ENCODE data around the gene RNF214. TPM values are rescaled to one million over a fixed set of nuclear protein-coding genes. Genes with fewer than 3 reads are reported as not detected.

RNF214 gene
- total and polyA plus RNA-seq, 2 of the 13 experiments (the other 11 are each of a cell fraction or from before 2014, with no cell fraction given), result 10.7 to 12.6 TPM

GRCh38 chr11:117287668-117288067 lies 55.2 kb downstream of the RNF214 start:
- Histone ChIP-seq H4K20me1 (ENCODE audit: insufficient read depth, low read length) (no peaks in the 10 kb centered on the region), H3K9ac (ENCODE audit: insufficient read depth, low read depth, low read length) (no peak overlapping the region), H3K9me3 (ENCODE audit: low read length) (no peaks in the 10 kb centered on the region), H3K79me2 (ENCODE audit: insufficient read depth, low read length) (no peaks in the 10 kb centered on the region), H3K4me1 (ENCODE audit: insufficient read depth, low read length) (no peaks in the 10 kb centered on the region), H3K27me3 (ENCODE audit: control insufficient read depth in 1 of 2, insufficient read depth in 2 of 2, low read length in 2 of 2) (no peaks in the 10 kb centered on the region), H2AFZ (ENCODE audit: low read length) (no peak overlapping the region), H3K4me2 (ENCODE audit: low read depth, low read length) (no peak overlapping the region), H3K27ac (ENCODE audit: extremely low read length, insufficient read depth, low read length) (no peak overlapping the region), H3K36me3 (replicated peaks in 1 of 2; ENCODE audit: control insufficient read depth in 1 of 2, insufficient read depth in 2 of 2, low read length in 2 of 2) (peaks cover 11 to 47% of the 10 kb centered on the region in 2 experiments), H3K4me3 (replicated peaks in 1 of 3; ENCODE audit: insufficient read depth in 1 of 3, low read depth in 2 of 3, low read length in 3 of 3) (no peak overlapping the region)
- 95% methylated on average over 2 of the region's 3 CpGs for WGBS (ENCODE audit: low lambda C conversion rate)
- no TSS peak for BruUV-seq (replicated peaks)
- DNase-seq (ENCODE audit: low spot score) (no peak), ATAC-seq (no peak), FAIRE-seq (no peak)
- TF ChIP-seq NR2F1 (CRISPR knock-in tag; IDR thresholded peaks at IDR 0.05), result no peak
- TF ChIP-seq ATF2 (CRISPR knock-in tag; IDR thresholded peaks at IDR 0.05), result no peak
- TF ChIP-seq ZNF180 (CRISPR knock-in tag; IDR thresholded peaks at IDR 0.05; ENCODE audit: borderline replicate concordance, low read depth), result no peak
- no peak for TF ChIP-seq CENPT (CRISPR knock-in tag; IDR thresholded peaks at IDR 0.05; ENCODE audit: low read depth)
- no peak for TF ChIP-seq WIZ (CRISPR knock-in tag; IDR thresholded peaks at IDR 0.05)
- TF ChIP-seq NFIC (IDR thresholded peaks at IDR 0.05; ENCODE audit: low read length), result no peak
- no peak for TF ChIP-seq ZNF574 (CRISPR knock-in tag; IDR thresholded peaks at IDR 0.05)
- no peak for TF ChIP-seq NCOA1 (CRISPR knock-in tag; IDR thresholded peaks at IDR 0.05)
- TF ChIP-seq USF2 (IDR thresholded peaks at IDR 0.05; ENCODE audit: low read depth, low read length), result no peak
- TF ChIP-seq USF2 (CRISPR knock-in tag; IDR thresholded peaks at IDR 0.05; ENCODE audit: borderline replicate concordance), result no peak
- no peak for TF ChIP-seq ZFAT (CRISPR knock-in tag; conservative IDR thresholded peaks at IDR 0.05)
- TF ChIP-seq TEAD3 (CRISPR knock-in tag; optimal IDR thresholded peaks at IDR 0.05; ENCODE audit: borderline replicate concordance), result no peak
- no peak for TF ChIP-seq TRIM24 (CRISPR knock-in tag; IDR thresholded peaks at IDR 0.05)
- no peak for TF ChIP-seq CTCF (CRISPR knock-in tag; IDR thresholded peaks at IDR 0.05)
- no peak for TF ChIP-seq HCFC1 (IDR thresholded peaks at IDR 0.05; ENCODE audit: low read depth, low read length)
- no peak for TF ChIP-seq POLR2AphosphoS2 (IDR thresholded peaks at IDR 0.05; ENCODE audit: low read depth, low read length)
- no peak for TF ChIP-seq SP2 (CRISPR knock-in tag; IDR thresholded peaks at IDR 0.05)
- ChIA-PET CTCF (ENCODE audit: low intra/inter-chr PET ratio, low total read pairs) (no interaction called here), POLR2A (no interaction called here)
- intact Hi-C loops (cut with micrococcal nuclease; ENCODE audit: unreplicated experiment), result no loop called here
- in situ Hi-C loops (cut with HindIII; ENCODE audit: extremely low pct_ligation_motif_present, low pct_unique_long_range_greater_than_20kb), result no loop called here

Data from HepG2 (cell line).